HEK293T (cell line): ENCODE results near the gene TET3.

Source experiments
- BHLHE40 ChIP-seq: fragments of 450-650 bp; IDR thresholded peaks from 2 replicates; pipeline ENCODE4 v1.6.1; 2016; ENCODE audit warnings: mild to moderate bottlenecking, moderate library complexity, borderline replicate concordance
- ELF4 ChIP-seq: fragments of 450-650 bp; IDR thresholded peaks from 2 replicates; pipeline ENCODE4 v1.6.1; 2017; ENCODE audit warnings: antibody characterized with exemption
- FOXM1 ChIP-seq: fragments of 450-650 bp; IDR thresholded peaks from 2 replicates; pipeline ENCODE4 v1.6.1; 2017; ENCODE audit warnings: mild to moderate bottlenecking, borderline replicate concordance
- HDGF ChIP-seq: fragments of 450-650 bp; IDR thresholded peaks from 2 replicates; pipeline ENCODE4 v1.6.1; 2017; ENCODE audit warnings: antibody characterized with exemption, borderline replicate concordance
- LEF1 ChIP-seq: fragments of 450-650 bp; IDR thresholded peaks from 2 replicates; pipeline ENCODE4 v1.6.1; 2017; ENCODE audit warnings: mild to moderate bottlenecking, borderline replicate concordance
- SP1 ChIP-seq: fragments of 450-650 bp; IDR thresholded peaks from 2 replicates; pipeline ENCODE4 v1.6.1; 2017
- TF ChIP-seq, protein P1 (sequence below): fragments of 450-650 bp; IDR thresholded peaks from 2 replicates; pipeline ENCODE4 v1.6.1; 2016

- TF ChIP-seq ELF4 = no peak
- TF ChIP-seq FOXM1 = no peak
- no peak for TF ChIP-seq SP1
- TF ChIP-seq BHLHE40 = no peak
- TF ChIP-seq, protein P1, sequence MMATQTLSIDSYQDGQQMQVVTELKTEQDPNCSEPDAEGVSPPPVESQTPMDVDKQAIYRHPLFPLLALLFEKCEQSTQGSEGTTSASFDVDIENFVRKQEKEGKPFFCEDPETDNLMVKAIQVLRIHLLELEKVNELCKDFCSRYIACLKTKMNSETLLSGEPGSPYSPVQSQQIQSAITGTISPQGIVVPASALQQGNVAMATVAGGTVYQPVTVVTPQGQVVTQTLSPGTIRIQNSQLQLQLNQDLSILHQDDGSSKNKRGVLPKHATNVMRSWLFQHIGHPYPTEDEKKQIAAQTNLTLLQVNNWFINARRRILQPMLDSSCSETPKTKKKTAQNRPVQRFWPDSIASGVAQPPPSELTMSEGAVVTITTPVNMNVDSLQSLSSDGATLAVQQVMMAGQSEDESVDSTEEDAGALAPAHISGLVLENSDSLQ = no peak
- no peak for TF ChIP-seq LEF1
- no peak for TF ChIP-seq HDGF
These were observed 16.4 kb downstream of the TET3 start for GRCh38 chr2:74001121-74001520.
